GM06990 (cell line): ENCODE results near the gene CUZD1.
"Not testable (repeated sequence)": the region's sequence is repeated elsewhere in the genome, so short reads cannot be mapped to it uniquely, and the experiment has no call there.

Source experiments
- DNase-seq: peaks from one replicate; pipeline ENCODE4 v3.0.0-alpha.2; 2011; ENCODE audit not compliant: insufficient read length; ENCODE audit errors: extremely low read depth
- H3K27me3 ChIP-seq: replicated peaks from 2 replicates; pipeline ENCODE4 v1.6.0; 2011; ENCODE audit warnings: low read length; ENCODE audit not compliant: control insufficient read depth, insufficient read depth
- H3K36me3 ChIP-seq: 2 replicates; pipeline ENCODE4 v1.5.1; 2011; ENCODE audit warnings: low read length; ENCODE audit not compliant: control insufficient read depth, insufficient read depth
- H3K4me3 ChIP-seq: replicated peaks from 2 replicates; pipeline ENCODE4 v1.5.1; 2011; ENCODE audit warnings: low read depth, mild to moderate bottlenecking, control low read depth, low read length
- CTCF ChIP-seq: IDR thresholded peaks from 2 replicates; pipeline ENCODE4 v1.5.1; 2011; ENCODE audit warnings: low read length, control low read depth, mild to moderate bottlenecking, inconsistent platforms; ENCODE audit not compliant: insufficient read depth, poor library complexity, severe bottlenecking

CUZD1 gene

GRCh38 chr10:122864901-122865300 lies 19.2 kb upstream of the CUZD1 start:
- no peak for DNase-seq
- no peaks in the 10 kb centered on the region for H3K27me3 ChIP-seq

GRCh38 chr10:122864194-122864592 lies 18.5 kb upstream of the CUZD1 start:
- no peaks in the 10 kb centered on the region for H3K27me3 ChIP-seq
- no peak for TF ChIP-seq CTCF
- H3K36me3 ChIP-seq: no peaks in the 10 kb centered on the region
- no peak for DNase-seq
- H3K4me3 ChIP-seq: no peak overlapping the region

More at GRCh38 chr10:122864901-122865300, 19.2 kb upstream of the CUZD1 start:
- Histone ChIP-seq H3K4me3 (no peak overlapping the region), H3K36me3 (no peaks in the 10 kb centered on the region)
- TF ChIP-seq CTCF: no peak

- Histone ChIP-seq H3K27me3 (no peaks in the 10 kb centered on the region), H3K36me3 (no peaks in the 10 kb centered on the region), H3K4me3 (no peak overlapping the region)
- DNase-seq: no peak
- TF ChIP-seq CTCF: no peak
Observed at GRCh38 chr10:122863216-122864193, 17.8 kb upstream of the CUZD1 start.

GRCh38 chr10:122861711-122862161 lies 16.1 kb upstream of the CUZD1 start:
- Histone ChIP-seq H3K36me3 (no peaks in the 10 kb centered on the region), H3K27me3 (no peaks in the 10 kb centered on the region), H3K4me3 (no peak overlapping the region)
- TF ChIP-seq CTCF: no peak
- no peak for DNase-seq

- no peak overlapping the region for H3K4me3 ChIP-seq
- DNase-seq: no peak
- TF ChIP-seq CTCF: no peak
- no peaks in the 10 kb centered on the region for H3K36me3 ChIP-seq
- no peaks in the 10 kb centered on the region for H3K27me3 ChIP-seq
Observed at GRCh38 chr10:122859527-122859926, 13.9 kb upstream of the CUZD1 start.

GRCh38 chr10:122858042-122858441 lies 12.4 kb upstream of the CUZD1 start:
- not testable (repeated sequence) for H3K27me3 ChIP-seq, H3K4me3 ChIP-seq, H3K36me3 ChIP-seq, DNase-seq
